GM21786 (cell line): ENCODE results near the gene NFATC4.
A peak's percentile ranks its signal among the peaks of the same experiment; 100 is the strongest.
"Not testable (repeated sequence)": the region's sequence is repeated elsewhere in the genome, so short reads cannot be mapped to it uniquely, and the experiment has no call there.

ENCODE experiments used
- ATAC-seq: cut with Tn5 transposase; IDR thresholded peaks from one replicate; pipeline ENCODE4 v1.9.1; 2021; ENCODE audit not compliant: unreplicated experiment

The NFATC4 gene

DNA sequence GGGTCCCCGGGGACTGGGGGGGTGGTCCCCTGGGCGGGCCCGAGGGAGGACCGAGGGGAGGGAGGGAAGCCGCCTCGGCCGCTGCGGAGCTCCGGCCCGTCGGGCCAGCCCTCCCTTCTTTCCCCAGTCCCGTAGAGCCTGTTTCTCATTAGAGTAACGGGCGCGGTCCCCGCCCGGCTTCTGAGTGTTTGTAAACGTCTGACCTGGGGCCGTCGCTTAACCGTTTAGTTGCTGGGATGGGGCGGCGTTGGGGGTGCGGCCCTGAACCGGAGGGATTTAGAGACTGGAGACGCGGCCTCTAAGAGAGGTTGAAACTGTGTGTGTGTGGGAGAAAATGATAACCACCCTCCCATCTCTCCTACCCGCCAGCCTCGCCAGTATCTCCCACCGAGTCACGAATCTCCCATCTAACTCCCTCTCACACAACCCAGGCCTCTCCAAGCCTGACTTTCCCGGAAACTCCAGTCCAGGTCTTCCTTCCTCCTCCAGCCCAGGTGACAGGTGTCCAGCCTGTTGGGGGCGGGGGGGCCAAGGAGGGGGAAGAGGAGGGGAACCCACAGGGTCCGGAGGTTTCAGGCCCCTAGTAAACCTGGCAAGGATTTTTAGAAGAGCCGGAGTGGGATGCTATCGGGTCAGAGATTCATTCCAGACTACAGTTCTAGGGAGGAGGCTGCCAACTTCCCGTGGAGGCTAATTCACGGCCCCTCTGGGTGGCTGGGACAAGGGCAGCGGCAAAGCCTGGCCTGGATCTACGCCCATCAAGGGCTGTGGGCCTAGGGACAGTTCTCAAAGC, 1.1 kb upstream of the NFATC4 start:
- ATAC-seq, result peak; percentile 57

DNA sequence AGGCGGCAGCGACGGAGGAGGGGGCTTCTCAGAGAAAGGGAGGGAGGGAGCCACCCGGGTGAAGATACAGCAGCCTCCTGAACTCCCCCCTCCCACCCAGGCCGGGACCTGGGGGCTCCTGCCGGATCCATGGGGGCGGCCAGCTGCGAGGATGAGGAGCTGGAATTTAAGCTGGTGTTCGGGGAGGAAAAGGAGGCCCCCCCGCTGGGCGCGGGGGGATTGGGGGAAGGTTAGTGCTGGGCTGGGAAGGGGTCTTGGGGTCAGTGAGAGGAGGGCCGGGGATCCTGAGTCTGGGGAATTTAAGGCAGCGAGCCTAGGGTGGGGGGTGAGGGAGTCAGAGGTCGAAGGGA, 203 bp downstream of the NFATC4 start:
- no peak for ATAC-seq

DNA sequence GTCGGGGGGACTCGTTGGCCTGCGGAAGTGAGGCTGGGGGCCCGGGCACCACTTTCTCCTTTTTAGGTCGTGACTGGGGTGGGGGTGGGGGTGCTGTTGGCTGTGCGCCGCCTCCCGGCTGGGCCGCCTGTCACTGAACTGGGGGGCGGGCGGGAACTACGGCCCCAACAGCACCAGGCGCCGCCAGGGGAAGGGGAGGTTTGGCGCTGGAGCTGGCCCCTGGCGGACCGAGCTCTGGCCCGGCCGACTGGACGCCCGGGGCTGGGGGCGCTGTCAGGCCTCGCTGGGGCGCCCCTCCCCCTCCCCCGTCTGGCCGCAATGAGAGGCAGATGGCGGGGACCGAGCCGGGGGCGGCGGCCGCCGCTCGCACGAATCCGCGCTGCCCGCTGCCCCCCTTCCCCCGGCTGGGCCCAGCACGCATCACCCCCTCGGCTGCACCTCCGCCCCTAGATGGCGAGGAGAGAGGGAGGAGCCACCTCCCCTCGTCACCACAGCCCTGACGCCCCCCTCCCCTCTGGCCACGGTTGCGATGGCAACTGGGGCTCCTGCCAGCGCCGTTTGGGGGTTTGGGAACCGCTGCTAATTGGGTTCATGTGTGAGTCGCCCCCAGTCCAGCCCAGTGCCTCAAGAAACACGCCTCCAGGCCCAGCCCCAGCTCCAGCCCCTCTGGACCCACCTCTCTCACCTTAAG, 723 bp downstream of the NFATC4 start:
- no peak for ATAC-seq

DNA sequence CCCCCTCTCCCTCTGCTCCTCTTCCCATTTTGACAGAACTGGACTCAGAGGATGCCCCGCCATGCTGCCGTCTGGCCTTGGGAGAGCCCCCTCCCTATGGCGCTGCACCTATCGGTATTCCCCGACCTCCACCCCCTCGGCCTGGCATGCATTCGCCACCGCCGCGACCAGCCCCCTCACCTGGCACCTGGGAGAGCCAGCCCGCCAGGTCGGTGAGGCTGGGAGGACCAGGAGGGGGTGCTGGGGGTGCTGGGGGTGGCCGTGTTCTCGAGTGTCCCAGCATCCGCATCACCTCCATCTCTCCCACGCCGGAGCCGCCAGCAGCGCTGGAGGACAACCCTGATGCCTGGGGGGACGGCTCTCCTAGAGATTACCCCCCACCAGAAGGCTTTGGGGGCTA, 1.5 kb downstream of the NFATC4 start:
- no peak for ATAC-seq

DNA sequence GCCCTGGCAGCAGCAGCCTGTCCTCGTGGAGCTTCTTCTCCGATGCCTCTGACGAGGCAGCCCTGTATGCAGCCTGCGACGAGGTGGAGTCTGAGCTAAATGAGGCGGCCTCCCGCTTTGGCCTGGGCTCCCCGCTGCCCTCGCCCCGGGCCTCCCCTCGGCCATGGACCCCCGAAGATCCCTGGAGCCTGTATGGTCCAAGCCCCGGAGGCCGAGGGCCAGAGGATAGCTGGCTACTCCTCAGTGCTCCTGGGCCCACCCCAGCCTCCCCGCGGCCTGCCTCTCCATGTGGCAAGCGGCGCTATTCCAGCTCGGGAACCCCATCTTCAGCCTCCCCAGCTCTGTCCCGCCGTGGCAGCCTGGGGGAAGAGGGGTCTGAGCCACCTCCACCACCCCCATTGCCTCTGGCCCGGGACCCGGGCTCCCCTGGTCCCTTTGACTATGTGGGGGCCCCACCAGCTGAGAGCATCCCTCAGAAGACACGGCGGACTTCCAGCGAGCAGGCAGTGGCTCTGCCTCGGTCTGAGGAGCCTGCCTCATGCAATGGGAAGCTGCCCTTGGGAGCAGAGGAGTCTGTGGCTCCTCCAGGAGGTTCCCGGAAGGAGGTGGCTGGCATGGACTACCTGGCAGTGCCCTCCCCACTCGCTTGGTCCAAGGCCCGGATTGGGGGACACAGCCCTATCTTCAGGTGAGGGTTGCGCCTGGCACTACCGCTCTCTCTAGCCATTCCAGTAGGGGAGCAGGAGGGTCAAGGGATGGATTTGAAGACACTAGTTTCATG, 2.1 kb downstream of the NFATC4 start:
- ATAC-seq, result no peak

DNA sequence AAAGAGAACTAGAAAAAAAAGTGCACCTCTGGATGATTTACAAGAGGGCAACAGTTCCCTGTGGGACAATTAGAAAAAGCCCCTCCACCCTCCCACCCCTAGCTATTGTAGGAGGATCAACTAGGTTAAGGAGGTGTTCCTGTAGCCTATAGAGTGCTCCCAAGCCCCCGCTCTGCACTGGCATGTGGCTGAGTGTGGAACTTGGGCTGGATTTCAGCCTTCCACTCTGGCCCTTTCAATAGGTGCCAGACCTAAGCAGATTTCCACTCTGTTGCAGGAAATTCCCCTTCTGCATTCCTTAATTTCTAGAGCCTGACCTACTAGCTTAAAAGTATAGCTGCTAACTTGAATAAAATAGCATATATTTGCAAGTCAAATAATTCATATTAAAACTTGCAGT, 2.8 kb downstream of the NFATC4 start:
- ATAC-seq, result no peak

DNA sequence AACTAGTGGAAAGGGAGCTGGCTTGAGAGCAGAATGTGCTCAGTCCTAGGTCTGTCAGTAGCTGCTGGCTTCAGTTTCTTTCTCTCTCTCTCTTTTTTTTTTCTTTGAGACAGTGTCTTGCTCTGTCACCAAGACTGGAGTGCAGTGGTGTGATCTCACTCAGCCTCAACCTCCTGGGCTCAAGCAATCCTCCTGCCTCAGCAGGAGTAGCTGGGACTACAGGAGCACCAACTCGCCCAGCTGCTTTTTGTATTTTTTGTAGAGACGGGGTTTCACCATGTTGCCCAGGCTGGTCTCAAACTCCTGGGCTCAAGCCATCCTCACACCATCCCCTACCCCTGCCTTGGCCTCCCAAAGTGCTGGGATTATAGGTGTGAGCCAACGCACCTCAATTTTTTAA, 3.6 kb downstream of the NFATC4 start:
- not testable (repeated sequence) for ATAC-seq

DNA sequence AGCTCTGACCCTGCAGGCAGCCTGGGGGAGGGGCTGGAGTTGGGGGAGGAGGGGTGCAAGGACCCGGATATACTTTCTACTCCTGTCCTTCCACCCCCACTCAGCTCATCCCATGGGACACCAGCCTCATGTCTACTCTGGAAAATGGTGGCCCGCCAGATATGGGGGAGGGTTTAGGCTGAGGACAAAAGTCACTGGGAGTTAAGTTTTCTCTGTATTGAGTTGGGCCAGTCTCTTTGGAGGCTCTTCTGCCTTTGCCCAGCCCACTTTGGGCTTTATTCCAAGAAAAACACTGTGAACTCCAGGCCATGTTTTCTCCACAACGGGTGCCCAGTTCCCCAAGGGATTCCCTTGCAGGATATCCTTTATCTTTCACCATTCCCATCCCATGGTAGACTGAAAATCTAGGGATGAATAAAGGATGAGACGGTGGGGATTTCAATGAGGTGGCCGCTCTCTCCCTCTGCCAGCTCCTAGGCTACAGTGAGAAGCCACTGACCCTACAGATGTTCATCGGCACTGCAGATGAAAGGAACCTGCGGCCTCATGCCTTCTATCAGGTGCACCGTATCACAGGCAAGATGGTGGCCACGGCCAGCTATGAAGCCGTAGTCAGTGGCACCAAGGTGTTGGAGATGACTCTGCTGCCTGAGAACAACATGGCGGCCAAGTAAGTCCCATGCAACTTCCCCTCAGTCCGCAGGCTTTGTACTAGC, 4.9 kb downstream of the NFATC4 start:
- ATAC-seq, result no peak

DNA sequence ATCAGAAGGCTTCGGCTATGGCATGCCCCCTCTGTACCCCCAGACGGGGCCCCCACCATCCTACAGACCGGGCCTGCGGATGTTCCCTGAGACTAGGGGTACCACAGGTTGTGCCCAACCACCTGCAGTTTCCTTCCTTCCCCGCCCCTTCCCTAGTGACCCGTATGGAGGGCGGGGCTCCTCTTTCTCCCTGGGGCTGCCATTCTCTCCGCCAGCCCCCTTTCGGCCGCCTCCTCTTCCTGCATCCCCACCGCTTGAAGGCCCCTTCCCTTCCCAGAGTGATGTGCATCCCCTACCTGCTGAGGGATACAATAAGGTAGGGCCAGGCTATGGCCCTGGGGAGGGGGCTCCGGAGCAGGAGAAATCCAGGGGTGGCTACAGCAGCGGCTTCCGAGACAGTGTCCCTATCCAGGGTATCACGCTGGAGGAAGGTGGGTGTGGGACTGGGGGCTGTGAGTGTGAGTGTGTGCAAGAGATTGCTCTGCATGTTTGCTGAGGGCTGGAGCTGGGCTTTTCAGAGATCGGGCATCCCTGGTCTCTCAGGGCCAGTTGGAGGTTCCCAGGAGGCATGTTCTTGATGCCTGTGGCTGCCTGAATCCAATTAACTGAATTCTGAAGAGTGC, 8.6 kb downstream of the NFATC4 start:
- ATAC-seq, result no peak

DNA sequence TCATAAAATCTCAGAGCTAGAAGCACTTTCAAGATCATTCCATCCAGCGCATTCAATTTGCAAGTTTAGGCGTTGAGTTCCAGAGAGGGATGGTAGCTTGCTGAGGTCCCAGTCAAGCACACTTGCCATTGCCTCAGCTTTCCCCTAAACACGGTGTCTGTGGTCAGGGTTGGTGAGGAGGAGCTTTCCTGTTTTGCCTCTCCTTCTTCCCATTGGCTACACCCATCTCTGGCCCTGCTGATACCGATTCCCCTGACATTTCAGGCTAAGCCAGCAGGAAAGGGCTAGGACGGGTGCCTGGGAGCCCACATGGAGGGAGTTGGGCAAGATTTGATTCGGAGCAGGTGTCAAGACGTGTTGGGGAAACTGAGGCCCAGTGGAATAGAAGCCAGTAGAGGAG, 9.1 kb downstream of the NFATC4 start:
- ATAC-seq, result no peak

DNA sequence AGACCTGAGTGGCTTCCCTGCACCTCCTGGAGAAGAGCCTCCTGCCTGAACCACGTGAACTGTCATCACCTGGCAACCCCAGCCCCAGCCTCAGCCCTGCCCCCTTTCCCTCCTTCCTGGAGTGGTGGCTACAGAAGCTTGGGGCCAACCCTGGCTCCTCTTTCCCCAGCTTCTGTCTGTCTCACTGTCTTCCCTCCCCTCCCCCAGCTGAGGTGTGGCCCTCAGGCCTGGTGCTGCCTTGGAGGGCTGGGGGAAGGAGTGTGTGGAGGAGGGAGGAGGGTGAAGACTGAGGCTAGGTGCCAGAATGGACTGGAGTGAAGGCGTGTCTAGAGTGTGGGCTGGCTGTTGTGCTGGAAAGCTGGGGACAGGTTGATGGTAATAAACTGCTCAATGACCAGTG, 9.7 kb downstream of the NFATC4 start:
- no peak for ATAC-seq

DNA sequence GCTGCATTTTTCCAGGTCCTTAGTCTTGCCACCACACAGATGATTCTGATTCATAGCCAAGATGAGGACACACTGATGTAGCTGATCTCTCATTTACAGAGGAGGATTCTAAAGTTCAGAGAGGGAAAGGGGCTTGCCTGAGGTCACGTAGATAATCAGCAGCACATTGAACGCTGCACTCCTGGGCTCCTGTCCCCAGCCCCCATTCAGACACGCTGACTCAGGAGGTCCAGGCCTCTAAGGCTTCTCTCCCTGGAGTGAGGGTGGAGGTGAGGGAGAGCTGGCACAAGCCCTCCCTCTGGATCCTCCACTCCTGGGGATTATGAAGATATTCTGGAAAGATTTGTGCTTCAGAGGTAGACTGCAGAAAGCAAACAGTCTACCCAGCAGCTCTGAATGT, 10.3 kb downstream of the NFATC4 start:
- ATAC-seq, result no peak

DNA sequence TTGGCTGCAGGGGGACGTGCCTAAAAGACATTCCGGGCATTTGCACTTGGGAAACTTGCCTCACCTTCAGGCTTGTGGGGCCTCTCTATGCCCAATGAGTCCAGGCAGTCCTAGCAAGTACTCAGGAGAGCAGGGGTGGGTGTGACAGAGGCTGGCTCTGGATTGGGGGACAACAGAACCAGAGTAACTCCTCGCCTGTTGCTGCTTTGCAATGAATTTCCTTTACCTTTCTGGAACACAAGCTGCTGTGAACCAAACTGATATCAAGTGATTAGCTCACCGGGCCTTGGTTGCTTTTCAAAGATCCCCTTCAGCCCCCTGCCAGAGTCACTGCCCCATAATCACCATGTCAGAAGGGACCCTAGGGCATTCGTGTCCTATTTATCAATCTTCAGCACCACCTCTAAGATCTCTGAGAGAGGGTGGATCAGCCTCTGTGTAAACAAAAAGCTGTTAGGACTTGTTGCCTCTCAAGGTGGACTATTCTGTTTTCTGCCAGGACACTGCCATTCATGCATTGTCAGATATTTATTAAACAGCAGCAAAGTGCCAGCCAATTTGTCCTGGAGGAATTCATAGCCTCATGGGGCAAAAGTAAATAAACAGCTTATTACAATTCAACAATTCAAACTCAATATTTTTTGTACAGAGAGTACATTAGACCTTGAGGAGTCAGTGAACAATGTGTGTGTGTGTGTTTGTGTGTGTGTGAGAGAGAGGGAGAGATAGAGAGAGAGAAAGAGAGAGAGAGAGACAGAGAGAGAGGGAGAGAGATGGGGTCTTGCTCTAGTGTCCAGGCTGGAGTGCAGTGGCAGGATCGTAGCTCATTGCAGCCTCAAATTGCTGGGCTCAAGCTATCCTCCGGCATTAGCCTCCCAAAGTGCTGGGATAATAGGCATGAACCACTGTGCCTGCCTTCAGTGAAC, 11.3 kb downstream of the NFATC4 start:
- no peak for ATAC-seq

DNA sequence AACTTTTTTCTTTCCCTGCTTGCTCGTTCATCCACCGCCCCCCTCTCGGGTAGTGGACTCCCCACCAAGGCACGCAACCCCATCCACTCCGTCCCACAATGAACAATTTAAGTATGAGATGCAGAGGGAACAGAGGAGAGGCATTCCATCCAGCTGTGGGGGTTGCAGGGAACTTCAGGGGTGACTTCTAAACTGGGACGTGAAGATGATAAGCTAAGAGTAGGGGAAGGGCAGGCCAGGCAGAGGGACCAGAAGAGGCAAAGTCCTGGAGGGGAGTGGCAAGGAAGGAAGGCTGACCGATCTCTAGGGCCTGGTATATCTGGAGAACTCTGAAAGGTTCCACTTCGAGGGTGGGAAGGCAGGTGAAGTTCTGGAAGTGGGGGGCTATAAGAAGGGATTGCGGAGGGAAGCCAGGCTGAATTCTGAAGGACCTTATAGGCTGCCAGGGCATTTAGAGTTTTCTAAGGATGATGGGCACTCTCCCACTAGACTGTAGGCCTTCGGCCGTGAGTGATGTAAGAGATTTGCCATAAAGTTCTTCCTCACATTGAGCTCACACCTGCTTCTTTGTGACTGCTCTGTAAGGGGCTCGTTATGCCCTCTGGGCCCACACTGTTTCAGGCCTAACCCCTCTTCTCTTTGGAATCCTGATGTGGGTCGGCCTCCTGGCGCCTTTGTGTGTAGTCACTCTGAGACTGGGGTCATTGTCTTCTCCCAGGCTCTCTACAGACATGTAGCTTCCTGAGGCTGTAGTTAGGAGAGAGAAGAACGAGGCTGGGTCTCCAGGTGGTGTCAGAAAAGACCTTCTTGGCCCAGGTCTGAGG, 12.1 kb downstream of the NFATC4 start:
- ATAC-seq, result no peak

DNA sequence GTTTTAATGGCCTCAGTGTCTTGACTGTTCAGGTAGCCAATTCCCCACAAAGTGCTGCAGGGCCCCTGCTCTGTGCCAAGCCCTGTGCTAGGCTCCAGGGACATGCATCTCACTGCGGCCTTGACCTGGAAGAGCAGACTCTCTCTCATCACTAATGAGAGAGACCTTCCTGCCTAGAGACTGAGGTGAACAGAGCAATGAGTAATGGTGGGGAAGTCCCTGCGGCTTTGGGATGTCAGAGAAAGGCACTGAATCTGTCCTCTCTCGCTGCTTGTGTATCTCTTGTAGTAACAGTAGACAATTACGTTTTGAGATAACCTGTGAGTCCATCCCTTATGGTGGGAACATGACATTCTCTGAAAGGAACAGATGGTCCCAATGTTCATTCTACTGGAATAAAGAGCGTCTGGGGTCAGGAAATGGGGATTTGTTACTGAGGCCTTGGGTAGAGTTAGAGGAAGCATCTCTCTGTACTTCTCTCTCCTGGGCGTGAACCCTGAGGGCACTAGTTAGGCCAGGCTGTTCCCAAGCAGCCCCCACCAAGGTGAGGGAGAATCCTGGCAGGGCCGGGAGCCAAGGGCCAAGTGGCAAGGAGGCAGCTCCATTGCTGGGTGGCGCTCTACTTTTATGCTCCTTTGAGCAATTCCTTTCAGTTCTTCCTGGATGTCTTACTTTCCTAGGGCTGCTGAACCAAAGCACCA, 13.5 kb downstream of the NFATC4 start:
- ATAC-seq, result no peak

DNA sequence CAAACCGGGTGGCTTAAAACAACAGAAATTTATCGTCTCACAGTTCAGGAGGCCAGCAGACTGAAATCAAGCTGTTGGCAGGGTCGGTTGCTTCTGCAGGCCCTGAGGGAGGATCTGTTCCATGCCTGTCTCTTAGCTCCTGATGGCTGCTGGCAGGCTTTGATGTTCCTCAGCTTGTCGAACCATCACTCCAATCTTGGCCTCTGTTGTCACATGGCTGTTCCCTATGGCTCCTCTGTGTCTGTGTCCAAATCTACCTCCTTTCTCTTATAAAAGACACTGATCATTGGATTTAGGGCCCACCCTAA, 14.0 kb downstream of the NFATC4 start:
- no peak for ATAC-seq

DNA sequence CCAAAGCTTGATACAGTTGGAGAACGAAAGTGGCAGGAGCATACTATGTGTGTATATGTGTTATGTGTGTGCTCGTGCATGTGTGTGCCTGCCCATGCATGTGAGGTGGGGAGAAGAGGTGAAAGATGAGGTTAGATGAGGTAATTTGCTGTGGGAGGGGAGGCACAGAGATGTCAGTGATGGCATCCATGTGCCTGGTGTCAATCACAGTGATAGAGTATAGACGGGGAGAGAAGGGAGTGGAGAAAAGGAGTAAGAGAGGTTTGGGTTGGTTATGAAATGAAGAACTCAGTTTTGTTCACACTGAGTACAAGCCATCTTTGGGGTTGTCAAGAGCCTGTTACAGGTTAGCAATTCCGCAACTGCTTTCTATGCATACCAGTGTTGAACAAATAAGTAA, 16.2 kb downstream of the NFATC4 start:
- no peak for ATAC-seq

DNA sequence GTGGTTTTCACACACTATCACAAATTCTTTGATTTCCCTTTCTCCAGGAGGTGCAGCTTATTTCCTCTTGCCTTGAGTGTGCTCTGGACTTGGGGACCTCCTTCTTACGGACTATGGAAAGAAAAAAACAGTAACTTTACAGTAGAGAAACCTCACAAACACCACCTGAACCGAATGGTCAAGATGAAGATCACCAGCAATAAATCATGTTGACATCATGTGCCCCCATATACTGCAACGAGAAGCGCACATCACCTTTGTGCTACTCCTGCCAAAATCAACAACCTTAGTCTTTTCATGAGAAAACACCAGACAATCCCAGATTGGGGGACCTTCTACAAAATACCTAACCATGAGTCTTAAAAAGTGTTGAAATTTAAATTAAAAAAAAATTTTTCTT, 17.5 kb downstream of the NFATC4 start:
- no peak for ATAC-seq

DNA sequence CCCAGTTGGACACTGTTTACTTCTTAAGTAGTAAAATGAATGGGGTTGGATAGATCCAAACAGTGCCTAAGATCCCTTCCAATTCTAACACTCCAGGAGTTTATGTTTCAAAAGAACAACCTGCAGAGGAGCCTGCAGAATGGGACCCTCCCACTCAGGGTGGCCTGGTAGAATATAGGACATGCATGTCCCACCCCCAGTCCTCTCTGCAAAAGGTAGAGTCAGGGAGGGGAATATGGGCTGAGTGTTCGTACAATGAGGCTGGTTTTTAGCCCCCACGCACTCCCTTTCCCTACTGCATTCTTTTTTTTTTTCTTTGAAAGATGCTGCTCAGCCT, 19.0 kb downstream of the NFATC4 start:
- no peak for ATAC-seq
